HepG2 (cell line): ENCODE results near the gene MAMLD1. TPM values are rescaled to one million over a fixed set of nuclear protein-coding genes. Genes with fewer than 3 reads are reported as not detected.

ENCODE experiments used
- ATAC-seq: fragments of 200-7000 bp; cut with Tn5 transposase; 3 replicates; pipeline ENCODE4 v1.9.1; 2020; ENCODE audit warnings: mild to moderate bottlenecking, moderate library complexity
- BruUV-seq: library from RNA; stranded (reverse); fragments of 400-500 nt; replicated peaks from 2 replicates; lab custom pipeline; 2021; lab: Mats Ljungman, UMichigan
- CTCF ChIA-PET: fragments of 300-600 bp; formaldehyde crosslinking; extraction: SDS; loops from one replicate; lab custom pipeline; 2021; ENCODE audit warnings: low total read pairs, inconsistent platforms, low intra/inter-chr PET ratio; lab: Yijun Ruan, JAX
- POLR2A ChIA-PET: fragments of 350-600 bp; sonication (Branson Sonifier 250); formaldehyde crosslinking; loops from one replicate; lab custom pipeline; 2020; ENCODE audit warnings: antibody characterized with exemption, inconsistent platforms; lab: Yijun Ruan, JAX
- DNase-seq: peaks from one replicate; pipeline ENCODE4 v3.0.0-alpha.2; 2015; ENCODE audit warnings: low spot score
- FAIRE-seq: peaks from 3 replicates; lab custom pipeline; 2011; peaks lifted over from hg19 to GRCh38; lab: Jason Lieb, UNC
- H2AFZ ChIP-seq: one replicate; pipeline ENCODE4 v1.6.1; 2011; ENCODE audit warnings: low read length, inconsistent platforms
- H3K27ac ChIP-seq: fragments of 300-600 bp; 3 replicates; pipeline ENCODE4 v1.8.0; 2011; ENCODE audit warnings: mixed run types, mild to moderate bottlenecking, mixed read lengths, low read length, inconsistent platforms; ENCODE audit not compliant: insufficient read depth; ENCODE audit errors: extremely low read length
- H3K27me3 ChIP-seq, 2 experiments: fragments of 200-600 bp in 1 of 2; 2 replicates in 1 of 2; 3 replicates in 1 of 2; pipeline versions ENCODE4 v1.6.0 to v1.8.0; 2011; ENCODE audit warnings: low read length in 2 of 2, mild to moderate bottlenecking in 2 of 2, moderate library complexity in 2 of 2, inconsistent platforms in 1 of 2; ENCODE audit not compliant: insufficient read depth in 2 of 2, control insufficient read depth in 1 of 2
- H3K36me3 ChIP-seq, 2 experiments: fragments of 200-600 bp in 1 of 2; replicated peaks in 1 of 2; 2 replicates in 1 of 2; 3 replicates in 1 of 2; pipeline versions ENCODE4 v1.5.1 to v1.8.0; 2011; ENCODE audit warnings: low read length in 2 of 2, inconsistent platforms in 1 of 2; ENCODE audit not compliant: insufficient read depth in 2 of 2, control insufficient read depth in 1 of 2
- H3K4me1 ChIP-seq: 2 replicates; pipeline ENCODE4 v1.5.1; 2012; ENCODE audit warnings: low read length, inconsistent platforms; ENCODE audit not compliant: insufficient read depth
- H3K4me2 ChIP-seq: 2 replicates; pipeline ENCODE4 v1.6.0; 2011; ENCODE audit warnings: low read depth, low read length, inconsistent platforms
- H3K4me3 ChIP-seq, 3 experiments: fragments of 200-600 bp in 1 of 3; sonication (generic), shearing (Covaris generic) in 1 of 3; replicated peaks in 1 of 3; 2 replicates each; pipeline ENCODE4 v1.5.1; 2011 to 2016; ENCODE audit warnings: low read length in 3 of 3, inconsistent platforms in 2 of 3, low read depth in 2 of 3, mild to moderate bottlenecking in 2 of 3, control low read depth in 1 of 3, mixed read lengths in 1 of 3; ENCODE audit not compliant: insufficient read depth in 1 of 3
- H3K79me2 ChIP-seq: one replicate; pipeline ENCODE4 v1.6.1; 2011; ENCODE audit warnings: low read length, inconsistent platforms; ENCODE audit not compliant: insufficient read depth
- H3K9ac ChIP-seq: 2 replicates; pipeline ENCODE4 v1.6.0; 2011; ENCODE audit warnings: mild to moderate bottlenecking, low read depth, low read length, inconsistent platforms; ENCODE audit not compliant: insufficient read depth
- H3K9me3 ChIP-seq: 2 replicates; pipeline ENCODE4 v1.5.1; 2012; ENCODE audit warnings: mild to moderate bottlenecking, low read length
- H4K20me1 ChIP-seq: 2 replicates; pipeline ENCODE4 v1.6.0; 2011; ENCODE audit warnings: inconsistent platforms, mild to moderate bottlenecking, low read length, moderate library complexity; ENCODE audit not compliant: insufficient read depth
- CCAR2 ChIP-seq: fragments of 200-400 bp; formaldehyde crosslinking; optimal IDR thresholded peaks from 2 replicates; pipeline ENCODE3; 2018; ENCODE audit warnings: low read depth, mild to moderate bottlenecking, low read length, moderate library complexity
- MED13 ChIP-seq: sonication (generic); formaldehyde crosslinking; IDR thresholded peaks from 2 replicates; pipeline ENCODE4 v1.5.0; 2020; ENCODE audit warnings: missing genetic modification reagents
- PHB2 ChIP-seq: fragments of 450-650 bp; IDR thresholded peaks from 2 replicates; pipeline ENCODE4 v1.6.1; 2018; ENCODE audit not compliant: partially characterized antibody
- ZNF10 ChIP-seq: sonication (generic); formaldehyde crosslinking; IDR thresholded peaks from 2 replicates; pipeline ENCODE4 v1.4.0; 2020; ENCODE audit warnings: mild to moderate bottlenecking, low read depth, missing genetic modification reagents, borderline replicate concordance
- ZNF18 ChIP-seq: sonication (generic); formaldehyde crosslinking; IDR thresholded peaks from 2 replicates; pipeline ENCODE4 v1.8.0; 2022; ENCODE audit warnings: mild to moderate bottlenecking, missing genetic modification reagents; ENCODE audit not compliant: insufficient replicate concordance
- ZNF367 ChIP-seq: sonication (generic); formaldehyde crosslinking; IDR thresholded peaks from 2 replicates; pipeline ENCODE4 v1.4.0; 2020; ENCODE audit warnings: missing genetic modification reagents, borderline replicate concordance
- ZNF414 ChIP-seq: sonication (generic); formaldehyde crosslinking; IDR thresholded peaks from 2 replicates; pipeline ENCODE4 v1.5.0; 2020; ENCODE audit warnings: missing genetic modification reagents
- ZNF496 ChIP-seq: sonication (generic); formaldehyde crosslinking; IDR thresholded peaks from 2 replicates; pipeline ENCODE4 v1.8.1; 2023; ENCODE audit warnings: mild to moderate bottlenecking, moderate library complexity, missing genetic modification reagents; ENCODE audit not compliant: insufficient replicate concordance
- WGBS: methylation state at CpG from one replicate; pipeline ENCODE4 v1.1.6; 2017; ENCODE audit warnings: low lambda C conversion rate; 5-methylcytosine and 5-hydroxymethylcytosine counted together
- in situ Hi-C: cut with HindIII; loops from 2 replicates; pipeline ENCODE4 v1.10.0; 2017; ENCODE audit warnings: low pct_unique_long_range_greater_than_20kb; ENCODE audit not compliant: extremely low pct_ligation_motif_present
- intact Hi-C: fragments of 100-400 bp; cut with micrococcal nuclease; formaldehyde crosslinking; loops from one replicate; pipeline ENCODE4 v1.10.0; 2022; ENCODE audit not compliant: unreplicated experiment
- polyA plus RNA-seq, 8 experiments: library from polyadenylated mRNA; depleted of rRNA in 3 of 8; stranded (reverse) in 7 of 8; unstranded in 1 of 8; fragments of >200 nt; fragmentation: Illumina TruSeq in 4 of 8; extraction: Trizol in 4 of 8; gene quantifications; 2 replicates each; pipeline versions ENCODE4 v1.2.1 to v1.2.3, GENCODE V29; 2011 to 2016; ENCODE audit warnings: low read depth in 4 of 8, missing spikeins in 1 of 8, mixed read lengths in 1 of 8; ENCODE audit not compliant: insufficient read depth in 1 of 8
- total RNA-seq, 5 experiments: library from RNA; depleted of rRNA; stranded (reverse); fragments of >200 nt; fragmentation: Illumina TruSeq; extraction: Trizol; gene quantifications; 2 replicates each; pipeline ENCODE4 v1.2.3, GENCODE V29; 2016; ENCODE audit warnings: low read depth in 1 of 5

MAMLD1 gene
- total and polyA plus RNA-seq, 2 of the 13 experiments (the other 11 are each of a cell fraction or from before 2014, with no cell fraction given), result not detected

- FAIRE-seq (no peak), ATAC-seq (no peak), DNase-seq (no peak)
- Histone ChIP-seq H3K79me2 (no peaks in the 10 kb centered on the region), H3K9me3 (no peaks in the 10 kb centered on the region), H4K20me1 (no peaks in the 10 kb centered on the region), H3K27me3 (no peaks in the 10 kb centered on the region; a peak in 1 of 5 replicates), H2AFZ (no peak overlapping the region), H3K9ac (no peak overlapping the region), H3K36me3 (no peaks in the 10 kb centered on the region), H3K27ac (no peak overlapping the region), H3K4me1 (no peaks in the 10 kb centered on the region), H3K4me3 (no peak overlapping the region), H3K4me2 (no peak overlapping the region)
- TF ChIP-seq ZNF18 (CRISPR knock-in tag) (no peak), PHB2 (no peak), ZNF496 (no peak), ZNF367 (CRISPR knock-in tag) (no peak), ZNF414 (CRISPR knock-in tag) (no peak), MED13 (CRISPR knock-in tag) (no peak), CCAR2 (no peak), ZNF10 (CRISPR knock-in tag) (no peak)
- ChIA-PET CTCF (no interaction called here), POLR2A (no interaction called here)
- BruUV-seq, result no TSS peak
- intact Hi-C loops (no loop called here), in situ Hi-C loops (no loop called here)
- WGBS, result 0% methylated on average over 1 of the region's 2 CpGs
Measured at GRCh38 chrX:150347471-150347870, 15.6 kb upstream of the MAMLD1 start.
